Endothelial cell of umbilical vein (primary cell): ENCODE results near the gene SLC44A1. TPM values are rescaled to one million over a fixed set of nuclear protein-coding genes. Genes with fewer than 3 reads are reported as not detected.

Experiments used
- BruUV-seq: library from RNA; stranded (reverse); fragments of 400-500 nt; replicated peaks from 2 replicates; lab custom pipeline; 2021; lab: Mats Ljungman, UMichigan
- CTCF ChIA-PET: fragments of 300-600, 350-600 bp; sonication (Branson Sonifier 250); formaldehyde crosslinking; loops from one replicate; lab custom pipeline; 2021; ENCODE audit warnings: antibody characterized with exemption, inconsistent platforms; lab: Charles Lee
- POLR2A ChIA-PET: fragments of 300-600, 350-600 bp; sonication (Branson Sonifier 250); formaldehyde crosslinking; loops from one replicate; lab custom pipeline; 2021; ENCODE audit warnings: antibody characterized with exemption, inconsistent platforms; lab: Charles Lee
- DNase-seq: peaks from one replicate; pipeline ENCODE4 v3.0.0-alpha.2; 2011; ENCODE audit warnings: low read depth, low spot score
- FAIRE-seq: peaks from 2 replicates; lab custom pipeline; 2011; peaks lifted over from hg19 to GRCh38; lab: Jason Lieb, UNC
- H2AFZ ChIP-seq: 2 replicates; pipeline ENCODE4 v1.6.0; 2012; ENCODE audit warnings: low read depth, low read length, control low read depth, inconsistent platforms
- H3K27ac ChIP-seq: 2 replicates; pipeline ENCODE4 v1.5.1; 2011; ENCODE audit warnings: low read depth, mild to moderate bottlenecking, control low read depth, low read length, moderate library complexity; ENCODE audit not compliant: insufficient read depth
- H3K27me3 ChIP-seq, 2 experiments: 2 replicates each; pipeline versions ENCODE4 v1.6.0 to v1.6.1; 2011; ENCODE audit warnings: low read length in 2 of 2, mixed read lengths in 1 of 2; ENCODE audit not compliant: control insufficient read depth in 2 of 2, insufficient read depth in 2 of 2
- H3K36me3 ChIP-seq, 2 experiments: 2 replicates in 1 of 2; 3 replicates in 1 of 2; pipeline ENCODE4 v1.5.1; 2011; ENCODE audit warnings: low read length in 2 of 2, mild to moderate bottlenecking in 1 of 2, moderate library complexity in 1 of 2; ENCODE audit not compliant: control insufficient read depth in 2 of 2, insufficient read depth in 2 of 2; ENCODE audit errors: extremely low read depth in 1 of 2
- H3K4me1 ChIP-seq: 3 replicates; pipeline ENCODE4 v1.5.1; 2011; ENCODE audit warnings: mild to moderate bottlenecking, low read length; ENCODE audit not compliant: control insufficient read depth, insufficient read depth; ENCODE audit errors: extremely low read depth
- H3K4me2 ChIP-seq: 2 replicates; pipeline ENCODE4 v1.6.1; 2011; ENCODE audit warnings: low read length, control low read depth, mixed read lengths; ENCODE audit not compliant: insufficient read depth
- H3K4me3 ChIP-seq, 3 experiments: fragments of 200-600 bp in 1 of 3; sonication (generic), shearing (Covaris generic) in 1 of 3; replicated peaks in 1 of 3; 2 replicates each; pipeline ENCODE4 v1.5.1; 2011 to 2016; ENCODE audit warnings: control low read depth in 3 of 3, low read length in 3 of 3, mild to moderate bottlenecking in 2 of 3, inconsistent platforms in 1 of 3, low read depth in 1 of 3, moderate library complexity in 1 of 3; ENCODE audit not compliant: insufficient read depth in 1 of 3
- H3K79me2 ChIP-seq: 2 replicates; pipeline ENCODE4 v1.6.0; 2012; ENCODE audit warnings: low read length, inconsistent platforms; ENCODE audit not compliant: control insufficient read depth, insufficient read depth
- H3K9ac ChIP-seq: replicated peaks from 2 replicates; pipeline ENCODE3; 2011; ENCODE audit warnings: low read length, control low read depth; ENCODE audit not compliant: insufficient read depth; ENCODE audit errors: extremely low read depth
- H3K9me1 ChIP-seq: replicated peaks from 3 replicates; pipeline ENCODE4 v1.6.0; 2011; ENCODE audit warnings: mild to moderate bottlenecking, low read length; ENCODE audit not compliant: control insufficient read depth, insufficient read depth; ENCODE audit errors: extremely low read depth
- H3K9me3 ChIP-seq: replicated peaks from 2 replicates; pipeline ENCODE4 v1.5.1; 2012; ENCODE audit warnings: low read length, inconsistent platforms; ENCODE audit not compliant: control insufficient read depth, insufficient read depth
- H4K20me1 ChIP-seq: replicated peaks from 2 replicates; pipeline ENCODE3; 2011; ENCODE audit warnings: mild to moderate bottlenecking, low read length; ENCODE audit not compliant: control insufficient read depth, insufficient read depth; ENCODE audit errors: extremely low read depth
- CTCF ChIP-seq, 2 donors: IDR thresholded peaks; 1 replicate in 1 of 2; 2 replicates in 1 of 2; pipeline ENCODE4 v1.5.1; 2011; ENCODE audit warnings: low read length in 2 of 2, mild to moderate bottlenecking in 2 of 2, moderate library complexity in 2 of 2, control low read depth in 1 of 2, inconsistent platforms in 1 of 2, low read depth in 1 of 2; ENCODE audit not compliant: insufficient read depth in 1 of 2; ENCODE audit errors: extremely low read depth in 1 of 2
- FOS ChIP-seq: IDR thresholded peaks from 2 replicates; pipeline ENCODE4 v1.6.1; 2011; ENCODE audit warnings: mild to moderate bottlenecking, low read length, moderate library complexity, borderline replicate concordance; ENCODE audit not compliant: insufficient read depth
- dilution Hi-C: fragments of 300-500 bp; cut with MboI; formaldehyde crosslinking; loops from one replicate; pipeline ENCODE4 v1.15.0; 2019; ENCODE audit warnings: low sequenced_read_pairs; ENCODE audit not compliant: extremely low pct_ligation_motif_present
- intact Hi-C: fragments of 100-400 bp; cut with micrococcal nuclease; formaldehyde crosslinking; loops from one replicate; pipeline ENCODE4 v1.10.0; 2022
- polyA plus RNA-seq, 4 experiments: library from polyadenylated mRNA; depleted of rRNA in 3 of 4; stranded (reverse) in 3 of 4; unstranded in 1 of 4; fragments of >200 nt; gene quantifications; 2 replicates each; pipeline versions ENCODE4 v1.2.1 to v1.2.3, GENCODE V29; 2011 to 2012; ENCODE audit warnings: missing spikeins in 1 of 4
- total RNA-seq: library from RNA; stranded (reverse); gene quantifications from 2 replicates; pipeline ENCODE4 v1.2.3, GENCODE V29; 2021

The SLC44A1 gene
- total and polyA plus RNA-seq, 2 donors (not counting 3 experiments of a cell fraction or from before 2014, with no cell fraction given) = 16.1 to 37.7 TPM

GRCh38 chr9:105206821-105207699 lies 37.4 kb upstream of the SLC44A1 start:
- FAIRE-seq = no peak
- dilution Hi-C loops = no loop called here
- H2AFZ ChIP-seq = no peak overlapping the region
- no peaks in the 10 kb centered on the region for H3K79me2 ChIP-seq
- DNase-seq = no peak
- no peaks in the 10 kb centered on the region for H3K36me3 ChIP-seq
- intact Hi-C loops = no loop called here
- H3K27ac ChIP-seq = no peak overlapping the region
- BruUV-seq = no TSS peak
- H4K20me1 ChIP-seq = no peaks in the 10 kb centered on the region
- H3K9me1 ChIP-seq = no peaks in the 10 kb centered on the region
- H3K9me3 ChIP-seq = no peaks in the 10 kb centered on the region
- H3K4me2 ChIP-seq = no peak overlapping the region
- CTCF ChIA-PET = interaction anchor here (1.4 kb wide), 1 partner anchor 23 kb away, joined by 3 read pairs; no protein-coding TSS in a partner anchor
- H3K4me3 ChIP-seq = no peak overlapping the region
- no peak overlapping the region for H3K9ac ChIP-seq
- TF ChIP-seq CTCF (IDR thresholded peaks at IDR 0.05; ENCODE audit: extremely low read depth in 1 of 2, insufficient read depth in 1 of 2, low read depth in 1 of 2, low read length in 2 of 2) = no peak
- peak; percentile 23 for TF ChIP-seq FOS
- no peaks in the 10 kb centered on the region for H3K4me1 ChIP-seq
- H3K27me3 ChIP-seq = no peaks in the 10 kb centered on the region
- POLR2A ChIA-PET = no interaction called here
